ENCODE data around the gene SYNPO2.
"Not testable (repeated sequence)": the region's sequence is repeated elsewhere in the genome, so short reads cannot be mapped to it uniquely, and the experiment has no call there.

SYNPO2 gene

DNA sequence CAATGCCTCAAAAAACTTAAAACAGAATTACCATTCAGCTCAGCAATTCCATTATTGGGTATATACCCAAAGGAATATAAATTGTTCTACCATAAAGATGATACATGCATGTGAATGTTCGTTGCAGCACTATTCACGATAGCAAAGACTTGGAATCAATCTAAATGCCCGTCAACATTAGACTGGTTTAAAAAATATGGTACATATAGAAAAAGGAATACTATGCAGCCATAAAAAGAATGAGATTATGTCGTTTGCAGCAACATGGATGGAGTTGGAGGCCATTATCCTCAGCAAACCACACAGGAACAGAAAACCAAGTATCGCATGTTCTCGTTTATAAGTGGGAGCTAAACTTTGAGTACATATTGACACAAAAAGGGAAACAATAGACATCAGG lies 10.9 kb upstream of the SYNPO2 start:
- DNase-seq (ENCODE audit: low read depth): no peak
- H3K4me3 ChIP-seq (ENCODE audit: control insufficient read depth, low read depth, low read length): no peak overlapping the region
- TF ChIP-seq, protein P1, sequence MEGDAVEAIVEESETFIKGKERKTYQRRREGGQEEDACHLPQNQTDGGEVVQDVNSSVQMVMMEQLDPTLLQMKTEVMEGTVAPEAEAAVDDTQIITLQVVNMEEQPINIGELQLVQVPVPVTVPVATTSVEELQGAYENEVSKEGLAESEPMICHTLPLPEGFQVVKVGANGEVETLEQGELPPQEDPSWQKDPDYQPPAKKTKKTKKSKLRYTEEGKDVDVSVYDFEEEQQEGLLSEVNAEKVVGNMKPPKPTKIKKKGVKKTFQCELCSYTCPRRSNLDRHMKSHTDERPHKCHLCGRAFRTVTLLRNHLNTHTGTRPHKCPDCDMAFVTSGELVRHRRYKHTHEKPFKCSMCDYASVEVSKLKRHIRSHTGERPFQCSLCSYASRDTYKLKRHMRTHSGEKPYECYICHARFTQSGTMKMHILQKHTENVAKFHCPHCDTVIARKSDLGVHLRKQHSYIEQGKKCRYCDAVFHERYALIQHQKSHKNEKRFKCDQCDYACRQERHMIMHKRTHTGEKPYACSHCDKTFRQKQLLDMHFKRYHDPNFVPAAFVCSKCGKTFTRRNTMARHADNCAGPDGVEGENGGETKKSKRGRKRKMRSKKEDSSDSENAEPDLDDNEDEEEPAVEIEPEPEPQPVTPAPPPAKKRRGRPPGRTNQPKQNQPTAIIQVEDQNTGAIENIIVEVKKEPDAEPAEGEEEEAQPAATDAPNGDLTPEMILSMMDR (conservative IDR thresholded peaks at IDR 0.05; ENCODE audit: control insufficient read depth, insufficient read depth, low read depth, low read length): no peak

DNA sequence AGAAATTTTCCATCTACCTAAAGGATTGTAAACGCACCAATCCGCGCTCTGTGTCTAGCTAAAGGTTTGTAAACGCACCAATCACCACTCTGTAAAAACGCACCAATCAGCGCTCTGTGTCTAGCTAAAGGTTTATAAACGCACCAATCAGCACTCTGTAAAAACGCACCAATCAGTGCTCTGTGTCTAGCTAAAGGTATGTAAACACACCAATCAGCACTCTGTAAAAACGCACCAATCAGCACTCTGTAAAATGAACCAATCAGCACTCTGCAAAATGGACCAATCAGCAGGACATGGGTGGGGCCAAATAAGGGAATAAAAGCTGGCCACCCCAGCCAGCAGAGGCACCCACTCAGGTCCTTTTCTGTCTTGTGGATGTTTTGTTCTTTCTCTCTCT lies 10.1 kb upstream of the SYNPO2 start:
- H3K4me3 ChIP-seq (ENCODE audit: control insufficient read depth, low read depth, low read length); DNase-seq (ENCODE audit: low read depth): not testable (repeated sequence)

DNA sequence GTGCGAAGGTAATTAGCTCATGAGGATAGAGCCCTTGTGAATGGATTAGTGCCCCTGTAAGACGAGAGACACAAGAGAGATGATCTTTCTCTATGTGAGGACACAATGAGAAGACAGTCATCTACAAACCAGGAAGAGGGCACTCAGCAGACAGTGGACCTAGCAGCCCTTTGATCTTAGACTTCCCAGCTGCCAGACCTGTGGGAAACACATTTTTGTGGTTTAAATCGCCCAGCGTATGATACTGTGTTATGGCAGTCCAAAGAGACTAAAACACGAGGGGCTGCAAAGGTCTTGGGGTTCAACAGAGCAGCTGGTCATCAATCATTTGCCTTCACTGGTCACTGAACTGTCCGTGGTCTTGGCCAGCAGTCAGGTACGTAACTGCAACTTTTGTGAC lies 9.2 kb upstream of the SYNPO2 start:
- TF ChIP-seq, protein P1 (conservative IDR thresholded peaks at IDR 0.05; ENCODE audit: control insufficient read depth, insufficient read depth, low read depth, low read length): no peak
- DNase-seq (ENCODE audit: low read depth): no peak
- no peak overlapping the region for H3K4me3 ChIP-seq (ENCODE audit: control insufficient read depth, low read depth, low read length)

DNA sequence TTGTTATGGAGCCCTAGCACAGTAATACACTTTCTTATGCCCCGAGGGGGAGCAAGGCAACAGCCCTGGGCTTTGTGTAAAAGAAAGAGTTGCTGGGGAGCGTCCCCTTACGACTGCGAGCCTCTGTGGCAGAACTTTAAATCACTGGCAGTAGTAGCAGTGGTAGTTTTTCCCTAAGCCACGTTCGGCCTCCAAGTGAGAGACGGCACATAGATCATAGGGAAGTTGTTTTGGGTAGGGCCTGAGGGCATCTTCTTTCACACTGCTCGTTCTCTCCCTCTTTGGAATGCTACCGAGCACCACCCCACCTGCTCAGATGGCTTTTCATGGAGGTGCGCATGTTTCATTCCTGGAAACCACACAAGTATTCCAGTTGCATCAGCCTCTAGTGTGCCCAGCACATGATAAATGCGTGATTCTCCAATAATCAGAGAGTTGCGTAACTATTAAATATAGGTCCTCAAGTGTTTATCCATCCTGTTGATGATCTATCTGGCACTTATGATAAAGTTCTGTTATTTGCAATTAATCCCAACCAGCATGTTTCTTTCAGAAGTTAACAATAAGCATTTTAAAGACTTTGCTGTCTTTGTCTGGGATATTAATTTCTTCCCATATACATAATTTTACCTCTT lies 7.0 kb upstream of the SYNPO2 start:
- no peak overlapping the region for H3K4me3 ChIP-seq (ENCODE audit: control insufficient read depth, low read depth, low read length)
- DNase-seq (ENCODE audit: low read depth): no peak
- TF ChIP-seq, protein P1 (conservative IDR thresholded peaks at IDR 0.05; ENCODE audit: control insufficient read depth, insufficient read depth, low read depth, low read length): no peak

DNA sequence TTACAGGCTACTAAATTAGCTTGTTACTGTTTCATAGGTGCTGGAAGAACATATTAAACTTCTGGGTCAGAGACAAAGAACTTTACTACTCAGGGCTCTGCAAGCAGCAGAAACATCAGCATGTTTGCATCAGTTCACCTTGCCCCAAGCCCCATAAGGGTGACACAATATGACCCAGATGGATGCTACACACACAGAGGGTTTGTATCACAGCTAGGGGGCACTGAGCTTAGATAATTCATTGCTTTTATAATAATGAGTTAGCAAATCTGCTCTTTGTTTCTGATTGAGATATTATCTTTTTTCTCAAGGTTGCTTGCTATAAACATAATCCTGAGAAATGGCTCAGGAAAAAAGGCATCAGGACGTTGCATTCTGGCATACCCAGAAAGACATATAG lies 4.8 kb upstream of the SYNPO2 start:
- TF ChIP-seq, protein P1 (conservative IDR thresholded peaks at IDR 0.05; ENCODE audit: control insufficient read depth, insufficient read depth, low read depth, low read length): peak; percentile 34
- no peak for DNase-seq (ENCODE audit: low read depth)
- no peak overlapping the region for H3K4me3 ChIP-seq (ENCODE audit: control insufficient read depth, low read depth, low read length)

DNA sequence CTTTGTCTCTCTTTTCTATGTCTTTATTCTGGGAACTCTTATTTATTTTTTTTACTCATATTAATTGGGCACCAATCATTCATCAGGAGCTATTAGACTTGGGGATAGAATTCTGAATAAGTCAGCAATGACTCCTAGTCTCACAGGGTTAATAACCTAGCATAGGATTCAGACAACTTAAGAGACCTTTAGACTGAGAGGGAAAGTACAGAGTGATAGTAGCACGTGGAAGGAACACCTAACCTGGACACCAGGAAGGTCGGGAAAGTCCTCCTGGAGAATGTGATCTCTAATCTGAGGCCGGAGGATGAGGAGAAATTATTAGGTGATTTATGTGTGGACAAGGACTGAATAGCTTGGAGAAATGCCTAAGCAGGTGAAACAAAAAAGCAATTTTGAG lies 3.9 kb upstream of the SYNPO2 start:
- TF ChIP-seq, protein P1 (conservative IDR thresholded peaks at IDR 0.05; ENCODE audit: control insufficient read depth, insufficient read depth, low read depth, low read length): no peak
- H3K4me3 ChIP-seq (ENCODE audit: control insufficient read depth, low read depth, low read length): no peak overlapping the region
- DNase-seq (ENCODE audit: low read depth): no peak

DNA sequence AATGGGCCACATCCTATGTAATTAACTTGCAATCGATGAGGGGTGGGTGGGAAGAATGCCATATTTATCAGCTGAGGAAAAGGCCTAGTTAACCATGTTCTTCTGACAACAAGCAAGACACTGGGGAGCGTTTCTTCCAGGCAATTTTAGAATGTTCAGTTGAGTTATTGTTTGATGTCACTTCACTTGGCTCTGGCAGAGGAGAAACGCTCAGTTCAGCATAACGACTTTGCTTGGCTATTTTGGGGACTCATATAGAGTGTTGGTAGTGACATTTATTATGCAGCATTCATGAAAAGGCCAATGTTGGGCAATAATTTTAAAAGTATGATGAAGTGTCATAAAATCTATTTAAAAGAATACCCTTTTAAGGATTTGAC lies 648 bp downstream of the SYNPO2 start:
- TF ChIP-seq, protein P1 (conservative IDR thresholded peaks at IDR 0.05; ENCODE audit: control insufficient read depth, insufficient read depth, low read depth, low read length): no peak
- H3K4me3 ChIP-seq (ENCODE audit: control insufficient read depth, low read depth, low read length): peak overlapping the region; percentile 52
- no peak for DNase-seq (ENCODE audit: low read depth)

Measured in fibroblast of mammary gland (primary cell).